SW 1271 (cell line): ENCODE data around the gene MSMP.
A peak's percentile ranks its signal among the peaks of the same experiment; 100 is the strongest.

Source experiments
- DNase-seq, 2 experiments: peaks; one replicate each; lab custom pipeline; 2025; lab: John Stamatoyannopoulos, UW

Gene MSMP

GRCh38 chr9:35771534-35771933 lies 17.5 kb upstream of the MSMP start:
- DNase-seq, result no peak

DNA sequence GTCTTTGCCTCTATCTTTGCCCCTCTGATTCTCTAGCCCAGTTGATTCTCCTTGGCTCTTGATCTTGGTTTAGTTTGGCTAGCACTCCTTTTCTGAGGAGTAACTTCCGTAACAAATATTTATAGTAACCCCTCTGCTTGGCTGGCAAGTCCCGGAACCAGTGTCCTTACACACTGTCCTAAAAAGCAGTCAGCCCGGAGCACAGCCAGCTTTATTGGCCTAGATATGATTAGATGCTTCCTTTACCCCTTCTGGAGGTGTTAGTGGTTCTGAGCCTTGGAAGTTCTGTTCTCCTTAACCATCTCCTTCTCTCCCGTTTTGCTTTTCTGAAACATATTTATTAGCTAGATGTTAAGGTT lies 17.0 kb upstream of the MSMP start:
- DNase-seq, result no peak

- no peak for DNase-seq
These were observed 15.7 kb upstream of the MSMP start for GRCh38 chr9:35769763-35770162.

DNA sequence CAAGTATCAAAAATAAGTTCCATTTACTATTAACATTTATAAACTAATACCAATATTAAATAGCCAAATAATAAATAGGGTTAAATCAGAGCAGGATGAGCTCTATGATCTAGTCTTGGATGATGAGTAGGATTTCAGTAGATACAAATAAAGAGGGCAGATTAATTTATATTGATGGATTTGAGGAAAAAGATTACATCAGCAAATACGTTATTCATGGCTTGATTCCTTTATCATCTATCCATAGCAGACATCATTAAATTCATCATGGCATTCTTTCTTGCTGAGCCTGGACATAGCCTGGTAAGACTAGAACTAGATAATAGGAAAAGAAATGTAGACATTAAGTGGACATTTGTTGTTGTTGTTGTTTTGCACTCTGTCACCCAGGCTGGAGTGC lies 13.4 kb upstream of the MSMP start:
- no peak for DNase-seq

- no peak for DNase-seq
These were observed 12.9 kb upstream of the MSMP start for GRCh38 chr9:35766997-35767396.

GRCh38 chr9:35763803-35764202 lies 9.7 kb upstream of the MSMP start:
- DNase-seq, result no peak

- DNase-seq, result no peak
These were observed 9.1 kb upstream of the MSMP start for GRCh38 chr9:35763181-35763580.

DNA sequence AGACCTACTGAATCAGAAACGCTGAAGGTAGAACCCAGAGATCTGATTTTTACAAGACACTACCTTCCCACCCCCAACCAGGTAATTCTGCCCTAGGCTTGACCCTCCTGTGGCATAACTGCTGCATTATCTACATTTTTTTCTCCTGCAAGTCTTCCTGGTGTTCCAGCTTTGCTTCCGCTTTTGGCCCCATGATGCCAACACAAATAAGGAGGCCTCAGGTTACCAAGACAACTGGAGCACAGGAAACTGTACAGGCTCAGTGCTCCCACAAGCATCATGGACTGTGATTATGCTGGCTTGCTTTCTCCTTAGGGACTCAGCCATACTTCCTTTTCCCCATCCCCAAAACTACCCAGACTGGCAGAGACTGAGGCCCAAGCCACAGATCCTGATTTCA lies 6.6 kb upstream of the MSMP start:
- no peak for DNase-seq

GRCh38 chr9:35759795-35760194 lies 5.7 kb upstream of the MSMP start:
- no peak for DNase-seq

DNA sequence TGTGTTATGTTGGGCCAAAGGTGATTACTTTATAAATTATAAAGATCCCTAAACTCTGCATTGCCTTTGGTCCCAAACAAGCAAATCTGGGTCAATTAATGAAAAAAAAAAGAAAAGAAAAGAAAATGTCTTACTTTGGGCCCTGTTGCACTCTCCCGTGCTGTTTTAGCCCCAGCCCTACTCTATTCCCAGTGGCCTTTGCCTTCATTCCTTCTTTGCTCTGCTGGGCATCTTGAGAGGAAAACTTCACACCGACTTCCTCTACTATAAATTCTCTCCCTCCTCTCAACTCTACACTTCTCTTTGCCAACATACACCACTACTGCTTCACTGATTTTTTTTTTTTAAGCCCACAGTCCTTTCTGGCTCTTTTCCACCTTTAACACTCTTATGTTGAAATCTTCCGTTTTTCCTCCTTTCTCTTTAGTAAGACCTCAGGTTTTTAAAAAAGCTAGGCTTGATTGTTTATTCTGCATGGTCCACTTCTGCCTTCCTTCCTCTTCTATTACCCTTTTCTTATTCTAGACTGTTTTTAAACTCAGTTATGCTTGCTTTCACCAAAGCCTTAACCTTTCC lies 4.5 kb upstream of the MSMP start:
- no peak for DNase-seq

DNA sequence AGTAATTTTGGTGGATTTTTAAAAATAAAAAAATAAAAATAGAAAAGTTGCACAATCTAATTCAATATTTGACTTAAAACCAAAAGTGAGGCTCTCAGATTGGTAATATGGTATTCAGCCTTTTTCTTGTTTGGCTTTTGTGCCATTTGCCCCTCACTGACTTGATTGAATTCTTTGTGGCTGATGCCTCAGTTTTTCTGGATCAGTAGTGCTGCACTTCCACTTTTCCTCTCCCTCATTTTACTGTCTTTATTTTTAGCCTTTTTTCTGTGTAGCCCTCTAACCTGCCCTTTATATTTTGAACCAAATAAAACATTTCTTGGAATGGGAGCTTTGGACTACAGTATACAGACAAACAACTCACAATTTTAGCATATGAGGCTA lies 3.8 kb upstream of the MSMP start:
- DNase-seq, result no peak

DNA sequence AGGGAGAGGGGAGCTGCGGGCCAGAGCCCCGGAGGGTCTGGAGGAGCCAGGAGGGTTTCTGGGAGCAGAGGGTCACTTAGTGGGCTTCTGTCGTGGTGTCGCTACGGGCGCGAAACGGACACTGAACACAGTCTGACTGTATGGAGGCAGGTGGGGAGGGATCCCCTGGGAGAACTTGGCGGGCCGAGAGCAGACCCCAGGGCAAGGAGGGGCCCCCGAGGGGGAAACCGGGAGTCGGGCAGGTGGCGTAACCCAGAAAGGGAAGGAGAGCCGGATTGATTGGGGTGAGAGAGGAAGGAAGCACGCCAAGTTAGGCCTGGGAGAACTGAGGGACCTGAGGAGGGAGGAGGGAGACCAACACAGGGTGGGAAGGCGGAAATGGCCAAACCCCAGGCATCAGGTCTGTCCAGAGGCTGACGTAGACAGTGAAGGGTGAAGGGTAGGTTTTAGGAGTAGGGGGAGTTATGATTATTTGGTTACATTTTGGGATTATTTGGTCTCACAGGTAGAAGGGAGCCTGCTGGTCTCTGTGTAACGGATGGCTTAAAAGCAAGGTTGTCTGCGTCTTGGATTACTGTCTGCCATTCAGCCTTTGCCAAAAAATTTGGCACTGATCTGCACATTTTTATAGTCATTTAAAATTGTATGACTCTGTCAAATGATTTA lies 3.3 kb upstream of the MSMP start:
- peak; percentile 19 to 67 for DNase-seq

- peak in 1 of 2 experiments; percentile 55 for DNase-seq
These were observed 2.5 kb upstream of the MSMP start for GRCh38 chr9:35756275-35757225.

DNA sequence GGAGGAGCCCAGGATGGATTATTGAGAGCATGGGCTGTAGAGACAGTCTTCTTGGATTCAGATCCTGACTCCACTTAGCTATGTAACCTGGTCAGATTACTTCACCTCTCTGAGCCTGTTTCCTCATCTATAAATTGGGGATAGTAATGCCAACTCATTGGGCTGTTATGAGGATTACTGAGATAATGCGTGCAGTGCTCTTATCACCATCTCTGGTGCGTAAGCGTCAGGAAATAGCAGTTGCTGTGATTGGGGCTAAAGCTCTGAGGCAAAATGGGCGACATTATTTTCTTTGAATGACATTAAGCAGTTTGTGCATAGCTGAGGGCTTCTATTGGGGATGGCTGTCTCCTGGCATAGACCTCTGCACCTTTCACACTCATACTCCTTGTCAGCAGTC lies 995 bp upstream of the MSMP start:
- no peak for DNase-seq

DNA sequence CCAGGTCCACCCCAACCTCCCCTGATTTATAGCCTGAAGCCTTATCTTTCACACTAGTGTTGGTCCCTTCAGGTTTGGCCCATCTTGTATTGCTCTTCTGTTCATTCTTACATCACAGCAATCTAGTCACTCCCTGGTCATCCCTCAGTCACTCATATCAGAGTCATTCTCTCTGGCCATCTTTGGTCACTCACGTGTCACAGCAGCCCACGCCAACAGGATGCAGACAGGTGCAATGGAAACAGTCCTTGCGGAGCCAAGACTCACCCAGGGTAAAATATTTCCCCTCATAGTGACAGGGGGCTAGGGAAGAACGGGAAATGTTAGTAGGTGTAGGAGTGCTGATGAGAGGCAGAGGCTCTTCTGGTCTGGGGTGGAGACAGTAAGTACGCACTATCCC lies 610 bp downstream of the MSMP start:
- DNase-seq, result no peak

DNA sequence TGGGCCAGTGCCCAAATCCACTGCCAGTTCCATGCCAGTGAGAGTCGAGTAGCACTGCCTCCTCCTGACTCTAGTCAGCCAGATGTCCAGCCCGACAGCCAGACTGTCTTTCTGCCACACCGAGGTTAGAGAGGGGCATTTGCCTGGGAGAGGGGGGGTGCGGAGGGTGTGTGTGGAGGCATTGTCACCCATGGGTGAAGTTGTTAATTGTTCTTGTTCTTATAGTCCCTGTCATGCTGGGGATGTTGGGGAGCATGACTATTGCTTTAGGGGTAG lies 3.9 kb downstream of the MSMP start:
- no peak for DNase-seq

DNA sequence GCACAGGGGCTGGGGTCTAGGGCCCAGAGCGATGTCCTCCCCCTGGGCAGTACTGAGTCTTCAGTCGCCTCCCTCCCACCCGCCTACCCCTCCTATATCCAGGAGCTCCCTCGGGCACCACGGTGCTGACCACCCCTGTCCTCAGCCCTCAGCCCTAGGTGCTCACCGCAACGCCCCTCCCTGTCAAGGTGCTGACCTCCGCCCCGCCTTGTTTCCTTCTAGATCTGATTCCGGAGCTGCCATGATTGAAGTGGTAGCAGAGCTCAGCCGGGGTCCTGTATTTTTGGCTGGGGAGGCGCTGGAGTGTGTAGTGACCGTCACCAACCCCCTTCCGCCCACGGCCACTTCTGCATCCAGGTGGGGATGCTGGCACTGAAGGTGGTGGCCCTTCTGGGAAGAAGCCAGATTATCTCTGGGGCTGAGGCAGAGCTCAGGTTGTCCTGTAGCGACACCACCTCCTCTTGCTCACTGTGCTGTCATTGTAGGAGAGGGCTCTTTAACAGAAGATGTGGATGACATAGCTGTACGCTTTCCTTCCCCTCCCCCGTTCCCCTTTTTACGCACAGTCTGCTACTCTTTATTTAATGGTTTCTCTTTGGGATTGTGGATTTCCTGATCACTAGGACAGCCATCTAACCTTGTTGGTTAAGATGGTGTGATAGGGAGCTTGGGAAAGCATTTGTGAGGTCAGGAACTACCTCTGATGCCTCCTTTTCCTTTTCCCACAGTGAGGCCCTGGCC lies 4.4 kb downstream of the MSMP start:
- DNase-seq, result peak in 1 of 2 experiments; percentile 10

DNA sequence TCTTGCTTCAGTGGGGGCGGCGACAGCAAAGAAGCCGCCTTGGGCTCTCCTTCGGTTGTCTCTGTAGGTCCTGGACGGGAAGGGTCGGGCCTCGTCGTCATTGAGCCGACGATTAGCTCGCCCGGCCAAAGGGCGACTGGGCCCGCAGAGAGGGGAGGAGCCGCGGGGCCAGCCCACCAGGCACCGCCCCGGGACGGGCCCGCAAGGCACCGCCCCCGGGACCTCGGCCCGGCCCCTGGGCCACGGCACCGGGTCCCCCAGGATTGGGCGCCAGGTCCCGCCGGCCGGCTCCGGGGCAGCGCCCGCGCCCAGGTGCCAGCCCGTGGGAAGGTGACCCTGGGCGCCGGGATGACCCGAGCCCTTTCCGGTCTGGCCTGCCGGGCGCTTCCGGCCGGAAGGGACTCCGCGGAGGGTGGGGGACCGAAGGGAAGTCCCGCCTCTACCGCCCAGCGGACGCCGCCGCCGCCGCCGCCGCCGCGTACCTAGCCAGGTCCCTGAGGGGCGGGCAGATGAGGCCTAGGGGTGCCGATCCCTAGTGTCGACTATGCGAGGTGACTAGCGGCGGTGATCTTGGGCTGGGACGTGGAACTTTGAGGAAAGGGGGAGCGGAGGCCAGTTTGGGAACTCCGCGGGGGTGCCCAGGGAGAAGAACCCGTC lies 5.1 kb downstream of the MSMP start, which contains the start of the genes GBA2 and RGP1:
GBA2 (minus strand) TSS at position 371 of the 657 bp plus-strand sequence. CDS start 524 bp downstream, outside the sequence.
RGP1 (plus strand) TSS at position 430 of the 657 bp plus-strand sequence. CDS start 469 bp downstream, outside the sequence.
- peak; percentile 48 to 64 for DNase-seq

- DNase-seq, result no peak
These were observed 5.7 kb downstream of the MSMP start for GRCh38 chr9:35748242-35748857.

DNA sequence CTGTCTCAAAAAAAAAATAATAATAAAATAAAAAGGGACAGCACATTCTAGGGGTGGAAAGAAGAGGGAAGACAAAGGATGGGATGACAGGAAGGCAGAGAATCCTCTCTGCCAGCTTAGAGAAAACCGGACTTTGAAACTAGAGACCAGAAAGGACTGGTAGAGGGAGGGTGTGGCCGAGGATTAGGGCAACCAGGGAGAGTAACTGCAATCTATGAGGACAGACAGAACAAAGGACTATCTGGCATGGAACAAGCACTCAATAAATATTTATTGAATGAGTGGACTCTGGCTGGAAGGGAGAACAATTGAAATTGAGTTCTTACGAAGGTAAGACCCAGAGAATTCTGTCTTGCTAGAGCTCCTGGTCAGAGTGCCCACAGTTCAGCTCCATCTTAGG lies 7.5 kb downstream of the MSMP start:
- DNase-seq, result no peak

DNA sequence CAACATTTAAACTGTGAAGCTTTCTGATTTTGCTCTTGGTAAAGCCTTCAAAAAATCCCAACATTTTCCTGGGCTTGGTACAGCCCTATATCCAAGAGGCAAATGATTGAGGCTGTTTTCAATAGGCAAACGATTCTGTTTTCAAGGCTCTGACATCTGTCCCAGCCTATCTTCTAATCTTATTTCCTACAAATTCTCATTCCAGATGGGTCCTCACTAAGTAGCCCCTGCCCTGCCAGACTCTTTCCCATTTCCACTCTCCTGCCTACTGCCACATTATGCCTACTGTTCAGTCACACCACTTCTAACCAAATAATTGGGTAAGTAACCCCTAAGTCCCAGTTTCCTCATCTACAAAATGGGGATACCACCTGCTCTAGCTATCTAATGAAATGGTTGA lies 8.5 kb downstream of the MSMP start:
- no peak for DNase-seq
